ENCODE measurements around the gene DNAI4. TPM values are rescaled to one million over a fixed set of nuclear protein-coding genes. Genes with fewer than 3 reads are reported as not detected.

DNAI4 gene, protein sequence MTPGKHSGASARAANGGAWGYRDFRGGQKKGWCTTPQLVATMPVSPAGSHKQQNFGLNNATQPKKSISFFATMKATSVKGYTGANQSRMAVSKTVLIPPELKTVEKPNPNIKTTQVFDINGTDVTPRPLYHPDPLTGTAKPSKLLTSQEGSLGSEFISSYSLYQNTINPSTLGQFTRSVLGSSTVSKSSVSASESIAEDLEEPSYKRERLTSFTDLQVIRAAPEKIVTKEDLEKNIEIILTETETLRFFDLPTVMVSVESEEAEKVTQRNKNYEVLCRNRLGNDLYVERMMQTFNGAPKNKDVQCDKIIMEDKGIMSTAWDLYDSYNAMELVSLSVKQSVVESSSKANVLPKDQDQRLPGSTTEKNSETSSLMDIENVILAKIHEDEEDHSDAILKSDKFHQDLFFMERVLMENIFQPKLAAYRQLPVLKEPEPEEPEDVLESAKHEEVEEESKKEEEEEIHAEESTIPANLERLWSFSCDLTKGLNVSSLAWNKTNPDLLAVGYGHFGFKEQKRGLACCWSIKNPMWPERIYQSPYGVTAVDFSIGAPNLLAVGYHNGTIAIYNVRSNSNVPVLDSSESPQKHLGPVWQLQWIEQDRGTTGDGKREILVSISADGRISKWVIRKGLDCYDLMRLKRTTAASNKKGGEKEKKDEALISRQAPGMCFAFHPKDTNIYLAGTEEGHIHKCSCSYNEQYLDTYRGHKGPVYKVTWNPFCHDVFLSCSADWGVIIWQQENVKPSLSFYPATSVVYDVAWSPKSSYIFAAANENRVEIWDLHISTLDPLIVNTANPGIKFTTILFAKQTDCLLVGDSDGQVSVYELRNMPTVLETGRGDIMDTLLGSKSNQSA
- 7.2 and 7.7 TPM in 2 replicates for total RNA-seq

DNA sequence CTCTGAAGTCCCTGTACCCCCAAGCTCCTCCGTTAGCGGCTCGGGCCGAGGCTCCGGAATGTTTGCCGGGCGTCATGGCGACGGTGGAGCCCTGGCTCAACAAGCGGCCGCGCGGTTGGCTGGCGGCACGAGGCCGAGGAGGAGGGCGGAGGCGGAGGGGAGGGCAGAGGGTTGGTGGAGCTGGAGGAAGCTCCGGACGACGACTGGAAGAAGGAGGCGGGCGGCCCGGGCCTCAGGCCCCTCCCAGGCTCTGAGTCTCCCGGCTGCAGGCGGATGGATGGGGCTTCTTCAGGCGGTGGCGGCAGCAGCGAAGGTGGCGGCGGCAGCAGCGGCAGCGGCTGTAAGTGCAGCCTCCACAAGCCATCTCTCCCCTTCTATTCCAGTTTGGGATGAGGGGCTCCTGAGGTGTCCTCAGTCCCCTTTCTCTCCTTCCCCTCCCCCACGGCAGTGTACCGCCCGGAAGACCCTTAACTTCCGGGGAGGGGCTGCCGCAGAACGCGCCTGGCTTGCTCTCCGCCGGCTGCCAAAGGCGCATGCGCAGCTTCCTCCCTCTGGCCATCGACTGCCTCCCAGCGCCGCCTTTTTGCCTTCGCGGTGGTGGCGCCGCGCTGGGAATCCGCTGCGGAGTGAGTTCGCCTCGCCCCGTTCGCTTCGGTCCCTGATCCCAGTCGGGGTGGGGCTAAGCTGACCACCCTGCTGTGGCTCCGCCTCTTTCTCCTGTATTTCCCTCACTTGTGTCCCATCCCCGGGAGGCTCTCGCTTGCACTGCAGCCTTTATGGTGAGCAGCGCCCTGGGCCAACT is at the start of gene DNAI4, which contains the start of gene MIER1:
Gene DNAI4, minus strand, starts transcription at position 101 of the 802 bp plus-strand sequence. Its CDS starts 25 bp downstream, at position 76.
Gene MIER1, plus strand, starts transcription at position 235 of the 802 bp plus-strand sequence. Its CDS starts 39 bp downstream, at position 274.

Other genes with a start within 250 kb of the DNAI4 start
- not detected in 2 replicates for gene DYNLT5, start 172.4 kb downstream of the DNAI4 start, total RNA-seq
- gene INSL5, start 123.6 kb downstream of the DNAI4 start, total RNA-seq, result not detected in 2 replicates
- 17.5 and 20.0 TPM in 2 replicates for gene MIER1, start 134 bp upstream of the DNAI4 start, total RNA-seq
- gene SLC35D1, start 129.3 kb upstream of the DNAI4 start, total RNA-seq, result 6.0 and 19.0 TPM in 2 replicates
- not detected in 2 replicates for gene C1orf141, start 210.1 kb upstream of the DNAI4 start, total RNA-seq
- not detected in 2 replicates for gene IL23R, start 241.6 kb upstream of the DNAI4 start, total RNA-seq

All from tracheal epithelial cell (primary cell).